Caco-2 (cell line): ENCODE data around the gene ZCCHC10. TPM values are rescaled to one million over a fixed set of nuclear protein-coding genes. Genes with fewer than 3 reads are reported as not detected.
A peak's percentile ranks its signal among the peaks of the same experiment; 100 is the strongest.
"Not testable (repeated sequence)": the region's sequence is repeated elsewhere in the genome, so short reads cannot be mapped to it uniquely, and the experiment has no call there.

ENCODE experiments used
- BruUV-seq: library from RNA; stranded (reverse); fragments of 400-500 nt; replicated peaks from 2 replicates; lab custom pipeline; 2021; lab: Mats Ljungman, UMichigan
- CTCF ChIA-PET: fragments of 300-600 bp; sonication (Branson Sonifier 250); formaldehyde crosslinking; loops from one replicate; lab custom pipeline; 2022; ENCODE audit warnings: antibody characterized with exemption; lab: Charles Lee
- POLR2A ChIA-PET: fragments of 300-600 bp; sonication (Branson Sonifier 250); formaldehyde crosslinking; loops from one replicate; lab custom pipeline; 2022; ENCODE audit warnings: antibody characterized with exemption; lab: Charles Lee
- DNase-seq, 2 experiments: peaks; one replicate each; pipeline versions ENCODE4 v3.0.0 to v3.0.0-alpha.2; 2020 to 2022
- H3K27me3 ChIP-seq: replicated peaks from 2 replicates; pipeline ENCODE4 v1.6.0; 2011; ENCODE audit warnings: low read length; ENCODE audit not compliant: control insufficient read depth, insufficient read depth
- H3K36me3 ChIP-seq: 2 replicates; pipeline ENCODE4 v1.5.1; 2011; ENCODE audit warnings: low read length; ENCODE audit not compliant: control insufficient read depth, insufficient read depth
- H3K4me1 ChIP-seq: fragments of 250-450 bp; sonication (Bioruptor Pico); 2 replicates; pipeline ENCODE4 v1.5.1; 2020; ENCODE audit warnings: mild to moderate bottlenecking
- H3K4me3 ChIP-seq: 2 replicates; pipeline ENCODE4 v1.5.1; 2011; ENCODE audit warnings: low read depth, mild to moderate bottlenecking, control low read depth, low read length
- H3K9me3 ChIP-seq: fragments of 250-450 bp; sonication (Bioruptor Pico); 2 replicates; pipeline ENCODE4 v1.5.1; 2020; ENCODE audit warnings: mild to moderate bottlenecking, moderate library complexity
- H3K27ac Mint-ChIP-seq: one replicate; pipeline ENCODE4 v1.8.0; 2022; ENCODE audit warnings: mixed read lengths; ENCODE audit not compliant: unreplicated experiment
- H3K27me3 Mint-ChIP-seq: one replicate; pipeline ENCODE4 v1.8.0; 2022; ENCODE audit warnings: mixed read lengths; ENCODE audit not compliant: insufficient read depth, unreplicated experiment
- H3K36me3 Mint-ChIP-seq: one replicate; pipeline ENCODE4 v1.8.0; 2022; ENCODE audit warnings: mild to moderate bottlenecking, mixed read lengths; ENCODE audit not compliant: insufficient read depth, unreplicated experiment
- H3K4me1 Mint-ChIP-seq: one replicate; pipeline ENCODE4 v1.8.0; 2022; ENCODE audit warnings: low read depth, mixed read lengths; ENCODE audit not compliant: unreplicated experiment
- H3K4me3 Mint-ChIP-seq: one replicate; pipeline ENCODE4 v1.8.0; 2022; ENCODE audit warnings: mild to moderate bottlenecking, moderate library complexity, mixed read lengths; ENCODE audit not compliant: unreplicated experiment
- H3K9me3 Mint-ChIP-seq: one replicate; pipeline ENCODE4 v1.8.0; 2022; ENCODE audit warnings: mixed read lengths; ENCODE audit not compliant: unreplicated experiment
- intact Hi-C: fragments of 100-400 bp; cut with micrococcal nuclease; formaldehyde crosslinking; loops from one replicate; pipeline ENCODE4 v1.10.0; 2022; ENCODE audit not compliant: unreplicated experiment
- total RNA-seq: library from RNA; stranded (reverse); gene quantifications from 2 replicates; pipeline ENCODE4 v1.2.3, GENCODE V29; 2022
- TF ChIP-seq, protein P1 (sequence below), 2 experiments: fragments of 200-600 bp in 1 of 2; IDR thresholded peaks; 1 replicate in 1 of 2; 2 replicates in 1 of 2; pipeline versions ENCODE4 v1.5.1 to v1.8.0; 2011 to 2022; ENCODE audit warnings: antibody characterized with exemption in 1 of 2, control low read depth in 1 of 2, inconsistent platforms in 1 of 2, low read depth in 1 of 2, low read length in 1 of 2, mild to moderate bottlenecking in 1 of 2, moderate library complexity in 1 of 2; ENCODE audit not compliant: insufficient read depth in 1 of 2, severe bottlenecking in 1 of 2, unreplicated experiment in 1 of 2

The ZCCHC10 gene
- total RNA-seq, 1 experiment from 2014 or later, result 32.9 TPM

DNA sequence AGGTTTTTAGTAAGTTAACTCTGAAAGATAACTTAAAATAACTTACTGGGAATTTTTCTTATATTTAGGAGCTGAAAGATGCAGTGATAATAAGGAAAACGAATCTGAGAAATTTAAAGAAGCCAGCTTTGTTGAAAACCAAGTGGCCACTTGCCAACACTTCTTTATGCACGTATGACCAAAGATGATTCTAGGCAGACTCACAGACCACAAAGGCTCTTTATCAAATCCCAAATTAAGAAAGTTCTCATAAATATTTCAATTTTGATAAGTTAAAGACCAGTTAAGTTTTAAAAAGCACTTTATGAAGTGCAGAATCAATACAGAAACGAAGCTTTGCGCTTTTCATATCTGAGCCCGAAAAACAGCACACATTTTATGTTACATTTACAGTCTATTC, 64.5 kb downstream of the ZCCHC10 start:
- Mint-ChIP-seq H3K4me1 (no peaks in the 10 kb centered on the region), H3K36me3 (peaks cover 39% of the 10 kb centered on the region)
- intact Hi-C loops, result no loop called here

GRCh38 chr5:132961123-132961815, 65.1 kb downstream of the ZCCHC10 start:
- H3K36me3 ChIP-seq, H3K9me3 ChIP-seq, CTCF ChIA-PET, H3K4me1 ChIP-seq, BruUV-seq, intact Hi-C loops, H3K27me3 Mint-ChIP-seq, H3K27ac Mint-ChIP-seq, H3K4me1 Mint-ChIP-seq, H3K27me3 ChIP-seq, H3K9me3 Mint-ChIP-seq, DNase-seq: not testable (repeated sequence)
- H3K36me3 Mint-ChIP-seq, result peaks cover 39% of the 10 kb centered on the region
- POLR2A ChIA-PET, result interaction anchor here (0.7 kb wide), 1 partner anchor 95 kb away, joined by 3 read pairs; the partner anchor contains the start of genes GDF9 and UQCRQ
- peak overlapping the region; percentile 96 for H3K4me3 Mint-ChIP-seq
- peak overlapping the region; percentile 88 for H3K4me3 ChIP-seq

More for the DNA sequence above, 64.5 kb downstream of the ZCCHC10 start:
- no peaks in the 10 kb centered on the region for H3K27me3 Mint-ChIP-seq
- H3K4me3 ChIP-seq, result peak overlapping the region; percentile 88
- no peak for DNase-seq
- peak overlapping the region; percentile 99 for H3K27ac Mint-ChIP-seq
- TF ChIP-seq, protein P1, sequence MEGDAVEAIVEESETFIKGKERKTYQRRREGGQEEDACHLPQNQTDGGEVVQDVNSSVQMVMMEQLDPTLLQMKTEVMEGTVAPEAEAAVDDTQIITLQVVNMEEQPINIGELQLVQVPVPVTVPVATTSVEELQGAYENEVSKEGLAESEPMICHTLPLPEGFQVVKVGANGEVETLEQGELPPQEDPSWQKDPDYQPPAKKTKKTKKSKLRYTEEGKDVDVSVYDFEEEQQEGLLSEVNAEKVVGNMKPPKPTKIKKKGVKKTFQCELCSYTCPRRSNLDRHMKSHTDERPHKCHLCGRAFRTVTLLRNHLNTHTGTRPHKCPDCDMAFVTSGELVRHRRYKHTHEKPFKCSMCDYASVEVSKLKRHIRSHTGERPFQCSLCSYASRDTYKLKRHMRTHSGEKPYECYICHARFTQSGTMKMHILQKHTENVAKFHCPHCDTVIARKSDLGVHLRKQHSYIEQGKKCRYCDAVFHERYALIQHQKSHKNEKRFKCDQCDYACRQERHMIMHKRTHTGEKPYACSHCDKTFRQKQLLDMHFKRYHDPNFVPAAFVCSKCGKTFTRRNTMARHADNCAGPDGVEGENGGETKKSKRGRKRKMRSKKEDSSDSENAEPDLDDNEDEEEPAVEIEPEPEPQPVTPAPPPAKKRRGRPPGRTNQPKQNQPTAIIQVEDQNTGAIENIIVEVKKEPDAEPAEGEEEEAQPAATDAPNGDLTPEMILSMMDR (IDR thresholded peaks at IDR 0.05; ENCODE audit: insufficient read depth in 1 of 2, low read depth in 1 of 2, low read length in 1 of 2, severe bottlenecking in 1 of 2, unreplicated experiment in 1 of 2), result no peak
- H3K36me3 ChIP-seq, result no peaks in the 10 kb centered on the region
- no peaks in the 10 kb centered on the region for H3K27me3 ChIP-seq
- POLR2A ChIA-PET, result interaction anchor here (0.7 to 2.8 kb wide), 3 partner anchors 90 to 155 kb away, joined by 3 to 23 read pairs (median 4); partner anchors contain the start of genes GDF9, HSPA4 and UQCRQ
- no peaks in the 10 kb centered on the region for H3K9me3 ChIP-seq
- CTCF ChIA-PET, result no interaction called here
- no TSS peak for BruUV-seq
- H3K4me3 Mint-ChIP-seq, result peak overlapping the region; percentile 96
- H3K4me1 ChIP-seq, result 0 out of 2 replicates have a peak, but pooled peaks cover 4% of the 10 kb centered on the region
- no peaks in the 10 kb centered on the region for H3K9me3 Mint-ChIP-seq

DNA sequence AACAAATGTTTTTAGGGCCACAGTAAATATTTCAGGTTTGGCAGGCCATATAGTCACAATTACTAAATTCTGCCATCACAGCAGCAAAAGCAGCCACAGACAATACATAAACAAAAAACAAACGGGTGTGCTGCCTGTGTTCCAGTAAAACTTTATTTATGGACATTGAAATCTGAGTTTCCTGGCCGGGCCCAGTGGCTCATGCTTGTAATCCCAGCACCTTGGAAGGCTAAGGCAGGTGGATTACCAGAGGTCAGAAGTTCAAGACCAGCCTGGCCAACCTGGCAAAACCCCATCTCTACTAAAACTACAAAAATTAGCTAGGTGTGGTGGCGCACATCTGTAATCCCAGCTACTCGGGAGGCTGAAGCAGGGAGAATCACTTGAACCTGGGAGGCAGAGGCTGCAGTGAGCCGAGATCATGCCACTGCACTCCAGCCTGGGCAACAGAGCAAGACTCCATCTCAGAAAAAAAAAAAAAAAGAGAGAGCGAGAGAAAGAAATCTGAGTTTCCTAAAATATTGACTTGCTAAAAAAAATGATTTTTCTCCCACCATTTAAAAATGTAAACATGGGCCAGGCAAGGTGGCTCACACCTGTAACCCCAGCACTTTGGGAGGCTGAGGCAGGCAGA, 70.1 kb downstream of the ZCCHC10 start:
- H3K4me1 ChIP-seq, result peaks cover 14% of the 10 kb centered on the region
- H3K9me3 ChIP-seq, H3K36me3 ChIP-seq, H3K4me1 Mint-ChIP-seq, H3K4me3 Mint-ChIP-seq, H3K4me3 ChIP-seq, intact Hi-C loops, H3K9me3 Mint-ChIP-seq, H3K27ac Mint-ChIP-seq, H3K27me3 ChIP-seq, H3K27me3 Mint-ChIP-seq, BruUV-seq, DNase-seq: not testable (repeated sequence)
- H3K36me3 Mint-ChIP-seq, result peaks cover 33% of the 10 kb centered on the region
- ChIA-PET CTCF (interaction anchor here (0.6 kb wide), 1 partner anchor 116 kb away, joined by 4 read pairs; no protein-coding TSS in a partner anchor), POLR2A (interaction anchor here (0.7 kb wide), 1 partner anchor 102 kb away, joined by 7 read pairs; no protein-coding TSS in a partner anchor)

DNA sequence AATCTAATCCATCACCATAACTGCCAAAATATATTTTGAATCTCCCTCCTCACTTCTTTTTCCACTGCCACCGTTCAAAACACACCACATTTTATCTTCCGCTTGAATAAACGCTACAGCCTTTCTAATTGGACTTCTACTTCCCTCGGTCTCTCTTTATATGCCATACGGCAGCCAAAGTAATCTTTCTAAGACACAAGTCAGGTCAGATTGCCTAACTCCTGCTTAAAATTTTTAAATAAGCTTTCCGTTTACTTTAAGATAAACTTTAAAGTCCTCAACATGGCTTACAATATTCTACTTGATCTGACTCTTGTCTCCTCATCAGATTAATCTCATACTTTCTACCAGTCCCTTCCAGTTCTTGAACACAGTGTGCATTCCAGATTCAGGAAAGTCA, 72.6 kb downstream of the ZCCHC10 start:
- Histone ChIP-seq H3K4me1 (peaks cover 15% of the 10 kb centered on the region), H3K27me3 (no peaks in the 10 kb centered on the region), H3K4me3 (no peak overlapping the region), H3K36me3 (no peaks in the 10 kb centered on the region), H3K9me3 (no peaks in the 10 kb centered on the region)
- Mint-ChIP-seq H3K27ac (no peak overlapping the region), H3K9me3 (no peaks in the 10 kb centered on the region), H3K4me3 (no peak overlapping the region), H3K36me3 (peaks cover 42% of the 10 kb centered on the region), H3K27me3 (no peaks in the 10 kb centered on the region), H3K4me1 (peaks cover 8% of the 10 kb centered on the region)
- TF ChIP-seq, protein P1 (IDR thresholded peaks at IDR 0.05; ENCODE audit: insufficient read depth in 1 of 2, low read depth in 1 of 2, low read length in 1 of 2, severe bottlenecking in 1 of 2, unreplicated experiment in 1 of 2), result no peak
- ChIA-PET POLR2A (no interaction called here), CTCF (no interaction called here)
- DNase-seq, result no peak
- intact Hi-C loops, result no loop called here
- no TSS peak for BruUV-seq
